Measurements from ENCODE around the gene PROC.

The PROC gene

GRCh38 chr2:127414638-127415592, 3.3 kb upstream of the PROC start:
- no peak overlapping the region; the same call in 1 of the 2 replicates for H3K9ac ChIP-seq (ENCODE audit: low read depth, low read length)
- no peaks in the 10 kb centered on the region for H3K27me3 ChIP-seq (ENCODE audit: insufficient read depth, low read length, poor library complexity)
- no peaks in the 10 kb centered on the region for H4K20me1 ChIP-seq (ENCODE audit: insufficient read depth, low read length)
- TF ChIP-seq CTCF (IDR thresholded peaks at IDR 0.05; ENCODE audit: borderline replicate concordance, extremely low read depth, low read length, poor library complexity, severe bottlenecking) = no peak
- TF ChIP-seq EZH2 (IDR thresholded peaks at IDR 0.05; ENCODE audit: borderline replicate concordance, low read depth, low read length, severe bottlenecking) = no peak
- no peak for DNase-seq
- no peak for ATAC-seq (ENCODE audit: insufficient read depth, low read depth)
- peak overlapping the region; percentile 75; the same call in 1 of the 2 replicates for H3K4me2 ChIP-seq (ENCODE audit: insufficient read depth, low read length)
- peaks cover 39% of the 10 kb centered on the region for H3K4me1 ChIP-seq (ENCODE audit: insufficient read depth, low read length)
- H3K79me2 ChIP-seq (ENCODE audit: insufficient read depth, low read length) = no peaks in the 10 kb centered on the region
- no peaks in the 10 kb centered on the region for H3K36me3 ChIP-seq (ENCODE audit: insufficient read depth, low read length)
- H2AFZ ChIP-seq (ENCODE audit: low read depth, low read length) = no peak overlapping the region
- H3K9me3 ChIP-seq (ENCODE audit: insufficient read depth, low read length, severe bottlenecking) = no peaks in the 10 kb centered on the region
- peak overlapping the region; percentile 44 for H3K27ac ChIP-seq (ENCODE audit: low read length)
- no peak overlapping the region for H3K4me3 ChIP-seq (ENCODE audit: low read depth in 1 of 2, low read length in 2 of 2)

DNA sequence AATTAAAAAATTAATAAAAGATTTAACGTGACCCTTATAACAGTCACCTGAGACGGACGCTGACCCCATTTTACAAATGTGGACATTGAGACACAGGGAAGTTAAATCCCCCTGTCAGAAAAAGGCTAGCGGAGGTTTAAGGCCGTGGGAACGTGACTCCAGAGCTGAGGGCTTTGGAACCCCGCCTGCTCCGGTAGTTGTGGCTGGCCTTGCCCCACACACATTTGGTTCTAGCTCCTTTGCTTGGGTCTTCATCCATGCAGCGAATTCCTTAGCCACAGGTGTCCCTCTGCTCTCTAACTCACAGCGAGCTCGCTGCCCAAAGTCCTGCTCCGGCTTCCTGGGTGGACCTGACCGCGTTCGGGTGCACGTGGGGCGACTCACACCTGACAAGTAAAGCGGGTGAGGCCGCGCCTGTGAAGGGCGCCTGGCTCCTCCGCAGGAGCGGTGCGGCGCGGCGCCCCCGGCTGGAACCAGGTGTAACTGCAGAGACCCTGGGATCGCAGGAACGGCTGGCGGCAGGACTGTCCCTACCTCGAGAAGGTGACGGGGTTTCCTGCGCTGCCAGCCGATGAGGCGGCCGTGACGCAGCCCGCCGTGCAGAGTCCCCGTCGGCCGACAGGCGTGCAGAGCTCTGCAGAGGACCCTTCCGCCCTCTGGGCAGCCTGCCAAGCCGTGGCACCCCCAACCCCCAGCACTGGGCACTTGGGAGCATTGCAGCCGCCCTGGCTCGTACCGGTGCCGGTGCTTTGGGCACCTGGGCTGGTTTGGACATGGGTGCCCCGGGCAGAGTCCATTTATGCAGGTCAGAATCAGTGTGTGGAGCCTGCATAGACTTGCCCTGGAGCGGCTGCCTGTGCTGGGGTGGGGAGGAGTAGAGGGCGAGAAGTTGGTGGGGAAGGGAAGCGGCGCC, 2.4 kb upstream of the PROC start:
- Histone ChIP-seq H3K4me2 (ENCODE audit: insufficient read depth, low read length) (peak overlapping the region; percentile 75), H3K79me2 (ENCODE audit: insufficient read depth, low read length) (no peaks in the 10 kb centered on the region), H3K4me3 (ENCODE audit: low read depth in 1 of 2, low read length in 2 of 2) (peak overlapping the region in 1 of 2 experiments; percentile 53; a peak in 3 of 4 replicates), H3K27me3 (ENCODE audit: insufficient read depth, low read length, poor library complexity) (no peaks in the 10 kb centered on the region), H3K4me1 (ENCODE audit: insufficient read depth, low read length) (peaks cover 39% of the 10 kb centered on the region), H3K9ac (ENCODE audit: low read depth, low read length) (peak overlapping the region; percentile 61), H2AFZ (ENCODE audit: low read depth, low read length) (peak overlapping the region; percentile 64), H4K20me1 (ENCODE audit: insufficient read depth, low read length) (no peaks in the 10 kb centered on the region), H3K9me3 (ENCODE audit: insufficient read depth, low read length, severe bottlenecking) (no peaks in the 10 kb centered on the region), H3K27ac (ENCODE audit: low read length) (peak overlapping the region; percentile 94), H3K36me3 (ENCODE audit: insufficient read depth, low read length) (no peaks in the 10 kb centered on the region)
- TF ChIP-seq EZH2 (IDR thresholded peaks at IDR 0.05; ENCODE audit: borderline replicate concordance, low read depth, low read length, severe bottlenecking) = no peak
- TF ChIP-seq CTCF (IDR thresholded peaks at IDR 0.05; ENCODE audit: borderline replicate concordance, extremely low read depth, low read length, poor library complexity, severe bottlenecking) = peak; percentile 74
- DNase-seq = peak; percentile 64
- ATAC-seq (ENCODE audit: insufficient read depth, low read depth) = peak; percentile 34

DNA sequence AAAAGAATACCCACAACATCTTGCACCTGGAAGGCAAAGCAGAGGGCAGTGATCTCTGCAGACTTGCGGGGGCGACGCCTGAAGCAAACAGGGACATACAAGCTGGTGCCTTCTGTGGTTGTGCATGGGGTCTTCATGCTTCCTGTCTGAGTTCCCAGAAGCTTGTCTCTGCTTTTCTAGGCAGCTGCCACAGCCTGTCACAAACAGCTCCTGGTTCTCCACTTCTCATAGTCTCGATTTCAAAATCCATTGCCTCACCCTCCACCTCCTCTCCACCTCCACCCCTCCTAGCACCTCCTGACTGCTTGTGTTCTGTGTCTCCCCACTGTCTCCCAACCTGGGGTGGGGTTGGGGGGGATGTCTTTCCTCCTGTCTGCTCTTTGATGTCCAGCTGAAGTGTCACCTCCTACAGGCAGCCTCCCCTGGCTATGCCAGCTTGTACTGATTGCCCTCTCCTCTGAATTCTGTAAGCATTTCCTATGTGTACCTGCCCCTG, 1.7 kb upstream of the PROC start:
- Histone ChIP-seq H3K36me3 (ENCODE audit: insufficient read depth, low read length) (no peaks in the 10 kb centered on the region), H3K27me3 (ENCODE audit: insufficient read depth, low read length, poor library complexity) (no peaks in the 10 kb centered on the region), H3K9ac (ENCODE audit: low read depth, low read length) (peak overlapping the region; percentile 61), H4K20me1 (ENCODE audit: insufficient read depth, low read length) (no peaks in the 10 kb centered on the region), H3K79me2 (ENCODE audit: insufficient read depth, low read length) (no peaks in the 10 kb centered on the region), H2AFZ (ENCODE audit: low read depth, low read length) (peak overlapping the region; percentile 35; the same call in 1 of the 2 replicates), H3K9me3 (ENCODE audit: insufficient read depth, low read length, severe bottlenecking) (no peaks in the 10 kb centered on the region), H3K27ac (ENCODE audit: low read length) (peak overlapping the region; percentile 94), H3K4me1 (ENCODE audit: insufficient read depth, low read length) (peaks cover 39% of the 10 kb centered on the region), H3K4me3 (ENCODE audit: low read depth in 1 of 2, low read length in 2 of 2) (peak overlapping the region in 1 of 2 experiments; percentile 53; a peak in 2 of 4 replicates), H3K4me2 (ENCODE audit: insufficient read depth, low read length) (peak overlapping the region; percentile 75)
- peak; percentile 6 for TF ChIP-seq CTCF (IDR thresholded peaks at IDR 0.05; ENCODE audit: borderline replicate concordance, extremely low read depth, low read length, poor library complexity, severe bottlenecking)
- no peak for TF ChIP-seq EZH2 (IDR thresholded peaks at IDR 0.05; ENCODE audit: borderline replicate concordance, low read depth, low read length, severe bottlenecking)
- DNase-seq (peak; percentile 94), ATAC-seq (ENCODE audit: insufficient read depth, low read depth) (peak; percentile 90)

All from DND-41 (cell line).